ENCODE results near the gene EHF.

EHF gene

GRCh38 chr11:34606326-34607120, 14.4 kb upstream of the EHF start:
- Histone ChIP-seq H3K27ac (no peak overlapping the region), H3K4me1 (peaks cover 11% of the 10 kb centered on the region), H3K79me2 (no peaks in the 10 kb centered on the region), H3K4me3 (ENCODE audit: low read depth, low read length) (no peak overlapping the region), H3K9me3 (ENCODE audit: control insufficient read depth, low read length) (no peaks in the 10 kb centered on the region), H3K4me2 (ENCODE audit: low read length) (no peak overlapping the region), H3K36me3 (ENCODE audit: control insufficient read depth, insufficient read depth, low read length) (no peaks in the 10 kb centered on the region), H3K27me3 (ENCODE audit: control insufficient read depth, insufficient read depth, low read length) (no peaks in the 10 kb centered on the region), H2AFZ (no peak overlapping the region), H3K9ac (no peak overlapping the region)
- TF ChIP-seq CTCF (IDR thresholded peaks at IDR 0.05): no peak

- H3K9me3 ChIP-seq (ENCODE audit: control insufficient read depth, low read length): no peaks in the 10 kb centered on the region
- peak overlapping the region; percentile 48 for H2AFZ ChIP-seq
- H3K79me2 ChIP-seq: no peaks in the 10 kb centered on the region
- no peak overlapping the region for H3K4me2 ChIP-seq (ENCODE audit: low read length)
- no peak overlapping the region for H3K4me3 ChIP-seq (ENCODE audit: low read depth, low read length)
- peaks cover 11% of the 10 kb centered on the region for H3K4me1 ChIP-seq
- H3K9ac ChIP-seq: no peak overlapping the region
- peak overlapping the region; percentile 13 for H3K27ac ChIP-seq
- no peaks in the 10 kb centered on the region for H3K36me3 ChIP-seq (ENCODE audit: control insufficient read depth, insufficient read depth, low read length)
- H3K27me3 ChIP-seq (ENCODE audit: control insufficient read depth, insufficient read depth, low read length): no peaks in the 10 kb centered on the region
- no peak for TF ChIP-seq CTCF (IDR thresholded peaks at IDR 0.05)
Measured at GRCh38 chr11:34609187-34609751, 11.6 kb upstream of the EHF start.

GRCh38 chr11:34609850-34610249, 11.0 kb upstream of the EHF start:
- no peaks in the 10 kb centered on the region for H3K79me2 ChIP-seq
- H3K4me2 ChIP-seq (ENCODE audit: low read length): no peak overlapping the region
- H3K36me3 ChIP-seq (ENCODE audit: control insufficient read depth, insufficient read depth, low read length): no peaks in the 10 kb centered on the region
- peaks cover 11% of the 10 kb centered on the region for H3K4me1 ChIP-seq
- H3K4me3 ChIP-seq (ENCODE audit: low read depth, low read length): no peak overlapping the region
- no peaks in the 10 kb centered on the region for H3K27me3 ChIP-seq (ENCODE audit: control insufficient read depth, insufficient read depth, low read length)
- TF ChIP-seq CTCF (IDR thresholded peaks at IDR 0.05): no peak
- H2AFZ ChIP-seq: no peak overlapping the region
- H3K9me3 ChIP-seq (ENCODE audit: control insufficient read depth, low read length): no peaks in the 10 kb centered on the region
- no peak overlapping the region for H3K9ac ChIP-seq
- H3K27ac ChIP-seq: no peak overlapping the region

GRCh38 chr11:34610324-34611041, 10.4 kb upstream of the EHF start:
- Histone ChIP-seq H3K4me1 (peaks cover 11% of the 10 kb centered on the region), H3K4me3 (ENCODE audit: low read depth, low read length) (no peak overlapping the region), H3K27ac (no peak overlapping the region), H2AFZ (no peak overlapping the region), H3K9me3 (ENCODE audit: control insufficient read depth, low read length) (no peaks in the 10 kb centered on the region), H3K36me3 (ENCODE audit: control insufficient read depth, insufficient read depth, low read length) (no peaks in the 10 kb centered on the region), H3K9ac (no peak overlapping the region), H3K27me3 (ENCODE audit: control insufficient read depth, insufficient read depth, low read length) (no peaks in the 10 kb centered on the region), H3K79me2 (no peaks in the 10 kb centered on the region), H3K4me2 (ENCODE audit: low read length) (no peak overlapping the region)
- no peak for TF ChIP-seq CTCF (IDR thresholded peaks at IDR 0.05)
